Subcutaneous adipose tissue (tissue), 4 donors: ENCODE data around the gene NSD2. TPM values are rescaled to one million over a fixed set of nuclear protein-coding genes. Genes with fewer than 3 reads are reported as not detected.

ENCODE experiments used
- total RNA-seq, 4 donors: library from RNA; depleted of rRNA; stranded (reverse); fragments of >200 nt; gene quantifications; one replicate each; pipeline ENCODE4 v1.1.0, GENCODE V29; 2016
- TF ChIP-seq, protein P1 (sequence below): fragments of 450-650 bp; IDR thresholded peaks from one replicate; pipeline ENCODE4 v1.5.1; 2016; ENCODE audit warnings: low read depth, mild to moderate bottlenecking, control low read depth, antibody characterized with exemption, moderate library complexity

Gene NSD2
- total RNA-seq, 4 donors from 2014 or later, result 22.3 to 49.9 (median 33.7) TPM

DNA sequence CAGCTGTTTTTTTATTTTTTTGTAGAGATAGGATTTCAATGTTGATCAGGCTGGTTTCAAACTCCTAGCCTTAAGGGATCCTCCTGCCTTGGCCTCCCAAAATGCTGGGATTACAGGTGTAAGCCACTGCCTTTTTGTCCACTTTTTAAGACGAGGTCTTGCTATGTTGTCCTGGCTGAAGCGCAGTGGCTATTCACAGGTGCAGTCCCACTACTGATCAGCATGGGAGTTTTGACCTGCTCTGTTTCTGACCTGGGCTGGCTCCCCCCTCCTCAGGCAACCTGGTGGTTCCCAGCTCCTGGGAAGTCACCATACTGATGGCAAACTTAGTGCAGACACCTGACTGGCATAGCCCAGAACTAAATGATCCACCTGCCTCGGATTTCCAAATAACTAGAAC, 2.3 kb upstream of the NSD2 start:
- TF ChIP-seq, protein P1, sequence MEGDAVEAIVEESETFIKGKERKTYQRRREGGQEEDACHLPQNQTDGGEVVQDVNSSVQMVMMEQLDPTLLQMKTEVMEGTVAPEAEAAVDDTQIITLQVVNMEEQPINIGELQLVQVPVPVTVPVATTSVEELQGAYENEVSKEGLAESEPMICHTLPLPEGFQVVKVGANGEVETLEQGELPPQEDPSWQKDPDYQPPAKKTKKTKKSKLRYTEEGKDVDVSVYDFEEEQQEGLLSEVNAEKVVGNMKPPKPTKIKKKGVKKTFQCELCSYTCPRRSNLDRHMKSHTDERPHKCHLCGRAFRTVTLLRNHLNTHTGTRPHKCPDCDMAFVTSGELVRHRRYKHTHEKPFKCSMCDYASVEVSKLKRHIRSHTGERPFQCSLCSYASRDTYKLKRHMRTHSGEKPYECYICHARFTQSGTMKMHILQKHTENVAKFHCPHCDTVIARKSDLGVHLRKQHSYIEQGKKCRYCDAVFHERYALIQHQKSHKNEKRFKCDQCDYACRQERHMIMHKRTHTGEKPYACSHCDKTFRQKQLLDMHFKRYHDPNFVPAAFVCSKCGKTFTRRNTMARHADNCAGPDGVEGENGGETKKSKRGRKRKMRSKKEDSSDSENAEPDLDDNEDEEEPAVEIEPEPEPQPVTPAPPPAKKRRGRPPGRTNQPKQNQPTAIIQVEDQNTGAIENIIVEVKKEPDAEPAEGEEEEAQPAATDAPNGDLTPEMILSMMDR, result no peak

DNA sequence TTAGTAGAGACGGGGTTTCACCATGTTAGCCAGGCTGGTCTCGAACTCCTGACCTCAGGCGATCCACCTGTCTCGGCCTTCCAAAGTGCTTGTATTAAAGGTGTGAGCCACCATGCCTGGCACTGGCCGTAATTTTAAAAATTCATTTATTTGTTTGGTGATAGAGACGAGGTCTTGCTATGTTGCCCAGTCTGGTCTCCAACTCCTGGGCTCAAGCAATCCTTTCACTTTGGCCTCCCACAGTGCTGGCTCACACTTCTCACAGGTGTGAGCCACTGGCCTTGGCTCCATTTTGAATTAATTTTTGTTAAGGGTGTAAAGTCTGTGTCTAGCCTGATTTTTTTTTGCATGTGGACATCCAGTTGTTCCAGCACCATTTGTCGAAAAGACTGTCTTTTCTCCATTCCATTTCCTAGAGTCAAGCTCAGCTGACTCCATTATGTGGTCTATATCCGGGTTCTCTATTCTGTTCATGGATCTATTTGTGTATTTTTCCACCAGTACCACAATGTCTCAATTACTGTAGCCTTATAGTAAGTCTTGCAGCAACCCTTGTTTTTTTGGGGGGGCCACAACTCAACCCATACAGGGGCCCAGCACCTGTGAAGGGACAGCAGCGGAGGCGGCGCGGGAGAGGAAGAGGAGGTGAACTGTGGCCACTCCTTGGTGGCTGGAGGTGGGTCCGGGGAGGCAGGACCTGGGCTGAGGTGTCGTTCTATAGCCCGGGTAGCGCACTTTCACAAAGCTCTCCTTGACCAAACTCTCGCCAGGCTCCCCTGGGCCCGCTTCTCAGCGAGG, 1.5 kb upstream of the NSD2 start:
- TF ChIP-seq, protein P1, result no peak

DNA sequence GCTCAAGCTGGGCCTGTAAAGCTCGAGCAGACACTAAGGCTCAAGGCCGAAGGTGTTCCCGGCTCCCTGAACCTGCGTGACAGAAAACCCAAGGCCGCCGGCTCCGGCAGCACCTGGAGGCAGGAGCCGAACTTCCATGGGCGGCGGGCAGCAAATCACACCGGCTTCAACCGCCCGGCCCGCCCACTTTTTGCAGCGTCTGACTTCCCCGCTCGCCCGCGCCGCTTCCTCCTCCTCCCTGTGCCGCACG, 940 bp upstream of the NSD2 start:
- TF ChIP-seq, protein P1, result no peak

DNA sequence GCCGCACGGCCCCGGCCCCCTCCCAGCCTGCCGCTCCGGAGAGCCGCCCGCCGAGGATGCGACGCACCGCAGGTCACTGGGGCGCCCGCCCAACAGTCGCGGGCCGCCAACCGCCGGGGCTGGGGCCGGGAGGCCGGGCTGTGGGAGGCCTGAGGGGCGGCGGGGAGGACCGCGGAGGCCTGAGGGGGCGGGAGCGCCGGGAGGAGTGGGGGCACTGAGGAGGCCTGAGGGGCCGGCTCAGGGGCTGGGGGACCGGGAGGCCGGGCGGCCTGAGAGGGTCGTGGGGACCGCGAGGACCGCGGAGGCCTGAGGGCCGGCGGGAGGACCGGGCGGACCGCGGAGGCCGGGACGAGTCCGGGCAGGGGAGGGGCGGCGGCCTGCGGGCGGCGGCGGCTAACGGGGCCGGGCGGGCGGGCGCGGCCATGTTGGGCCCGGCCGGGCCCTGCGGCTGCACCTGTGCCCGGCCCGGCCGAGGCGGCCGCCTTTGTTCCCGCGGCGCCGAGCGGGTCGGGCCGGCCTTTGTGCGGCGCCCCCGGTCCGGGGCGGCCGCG, 353 bp downstream of the NSD2 start:
- TF ChIP-seq, protein P1, result no peak

DNA sequence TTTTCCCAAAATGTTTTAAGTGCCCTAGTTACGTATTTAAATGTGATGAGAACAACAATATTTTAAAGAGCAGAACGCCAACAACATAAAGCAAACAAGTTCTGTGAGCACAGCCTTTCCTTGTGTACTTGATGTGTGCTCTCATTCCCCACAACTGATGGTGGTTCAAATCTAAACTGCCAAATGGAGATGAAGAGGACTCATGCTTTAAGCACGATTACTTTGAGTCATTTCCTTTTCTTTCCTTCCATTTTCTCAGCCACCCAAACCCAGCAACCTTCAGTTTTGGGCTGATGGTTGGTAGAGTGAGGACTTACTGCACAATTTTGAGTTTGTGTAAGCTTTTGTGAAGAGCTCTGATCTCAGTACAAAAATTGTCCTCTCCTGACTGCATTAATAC, 1.7 kb downstream of the NSD2 start:
- TF ChIP-seq, protein P1, result no peak

DNA sequence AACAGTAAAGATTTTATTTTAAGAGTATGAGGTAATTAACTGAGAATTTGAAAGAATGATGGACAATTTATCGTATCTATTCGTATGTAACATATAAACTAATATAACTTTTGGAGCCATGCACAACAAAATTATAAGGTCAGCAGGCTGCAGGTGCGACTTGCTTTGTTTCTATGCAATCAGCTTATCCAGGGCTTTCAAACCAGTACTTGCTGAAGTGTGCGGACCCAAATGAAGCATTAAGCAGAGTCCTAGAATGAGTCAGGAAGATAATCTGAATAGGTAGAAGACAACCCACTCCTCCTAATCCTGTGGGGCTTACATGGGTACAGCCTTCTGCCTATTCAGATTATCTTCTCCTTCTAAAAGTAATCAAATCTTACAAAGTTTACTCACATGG, 2.1 kb downstream of the NSD2 start:
- TF ChIP-seq, protein P1, result no peak

DNA sequence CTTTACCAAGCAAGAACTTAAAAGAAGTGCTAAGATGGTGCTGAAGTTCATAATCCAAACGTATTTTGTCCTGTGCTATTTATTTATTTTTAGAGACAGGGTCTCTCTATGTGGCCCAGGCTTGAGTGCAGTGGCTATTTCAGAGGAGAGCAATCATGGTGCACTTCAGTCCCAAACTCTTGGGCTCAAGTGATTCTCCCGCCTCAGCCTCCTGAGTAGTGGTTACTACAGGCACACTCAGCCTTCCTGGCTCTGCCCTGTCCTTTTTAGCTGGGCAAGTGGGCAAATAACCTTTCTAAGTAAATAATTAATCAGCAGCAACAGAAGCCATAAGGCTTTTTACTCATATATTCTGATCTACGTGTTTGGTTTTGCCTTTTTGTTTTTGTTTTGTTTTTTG, 2.6 kb downstream of the NSD2 start:
- TF ChIP-seq, protein P1, result no peak
